Left lobe of liver (tissue), 2 donors: ENCODE measurements around the gene YBX1. TPM values are rescaled to one million over a fixed set of nuclear protein-coding genes. Genes with fewer than 3 reads are reported as not detected.
A peak's percentile ranks its signal among the peaks of the same experiment; 100 is the strongest.
"Not testable (repeated sequence)": the region's sequence is repeated elsewhere in the genome, so short reads cannot be mapped to it uniquely, and the experiment has no call there.

Experiments
- ATAC-seq: fragments of 200-7000 bp; cut with Tn5 transposase; one replicate; pipeline ENCODE4 v1.9.1; 2020; ENCODE audit warnings: mild to moderate bottlenecking, moderate library complexity
- DNase-seq: peaks from one replicate; pipeline ENCODE4 v3.0.0-alpha.2; 2020; ENCODE audit warnings: low spot score
- total RNA-seq: library from RNA; stranded (reverse); gene quantifications from one replicate; pipeline ENCODE4 v1.2.1, GENCODE V29; 2021
- donor health status: DM: no; HTN: no; CAD: no; lungs with moderate emphysema.
- donor health status: DM: no; HTN: yes; CAD: no.

Gene YBX1
- total RNA-seq, 1 donor from 2014 or later, result 183 TPM

- ATAC-seq, result no peak
- DNase-seq, result no peak
Measured at GRCh38 chr1:42686418-42686817, 4.2 kb downstream of the YBX1 start.

- no peak for DNase-seq
- ATAC-seq, result no peak
Measured at GRCh38 chr1:42689912-42690311, 7.7 kb downstream of the YBX1 start.

DNA sequence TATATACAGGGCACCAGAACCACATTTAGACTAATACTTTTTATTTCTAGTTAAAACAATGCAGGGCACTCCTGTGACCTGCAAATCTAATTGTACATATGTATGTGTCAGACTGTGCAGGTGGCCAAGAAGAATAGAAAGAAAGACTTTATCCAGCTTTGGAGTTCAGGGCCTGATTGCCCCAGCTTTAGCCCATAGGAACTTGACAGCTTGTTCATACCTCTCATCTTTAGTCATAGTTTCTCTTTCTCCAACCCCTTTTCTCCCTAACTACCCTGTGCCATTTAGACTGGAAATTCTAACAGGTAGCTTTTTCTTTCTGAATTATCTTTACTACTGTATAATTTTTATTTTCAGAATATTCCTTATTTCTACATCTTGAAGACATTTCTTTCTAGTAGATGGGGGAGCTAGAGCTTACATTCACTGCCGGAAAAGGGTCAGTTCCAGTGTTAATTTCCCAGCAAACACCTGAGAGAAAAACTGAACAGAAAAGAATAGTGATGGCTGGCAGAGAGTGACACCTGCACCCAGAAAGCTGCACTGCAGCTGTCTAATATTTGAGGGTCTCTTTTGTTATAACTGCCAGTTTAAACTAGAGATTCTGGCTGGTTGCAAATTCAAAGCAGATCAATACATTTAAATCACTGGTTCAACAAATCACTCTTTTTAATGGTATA is 8.4 kb downstream of the YBX1 start:
- no peak for ATAC-seq
- DNase-seq, result no peak

- DNase-seq, result no peak
- ATAC-seq, result no peak
Measured at GRCh38 chr1:42691157-42691498, 8.9 kb downstream of the YBX1 start.

GRCh38 chr1:42692461-42692860 is 10.2 kb downstream of the YBX1 start:
- DNase-seq (no peak), ATAC-seq (peak; percentile 81)

GRCh38 chr1:42692911-42693310 is 10.7 kb downstream of the YBX1 start:
- DNase-seq, result no peak
- peak; percentile 51 for ATAC-seq

DNA sequence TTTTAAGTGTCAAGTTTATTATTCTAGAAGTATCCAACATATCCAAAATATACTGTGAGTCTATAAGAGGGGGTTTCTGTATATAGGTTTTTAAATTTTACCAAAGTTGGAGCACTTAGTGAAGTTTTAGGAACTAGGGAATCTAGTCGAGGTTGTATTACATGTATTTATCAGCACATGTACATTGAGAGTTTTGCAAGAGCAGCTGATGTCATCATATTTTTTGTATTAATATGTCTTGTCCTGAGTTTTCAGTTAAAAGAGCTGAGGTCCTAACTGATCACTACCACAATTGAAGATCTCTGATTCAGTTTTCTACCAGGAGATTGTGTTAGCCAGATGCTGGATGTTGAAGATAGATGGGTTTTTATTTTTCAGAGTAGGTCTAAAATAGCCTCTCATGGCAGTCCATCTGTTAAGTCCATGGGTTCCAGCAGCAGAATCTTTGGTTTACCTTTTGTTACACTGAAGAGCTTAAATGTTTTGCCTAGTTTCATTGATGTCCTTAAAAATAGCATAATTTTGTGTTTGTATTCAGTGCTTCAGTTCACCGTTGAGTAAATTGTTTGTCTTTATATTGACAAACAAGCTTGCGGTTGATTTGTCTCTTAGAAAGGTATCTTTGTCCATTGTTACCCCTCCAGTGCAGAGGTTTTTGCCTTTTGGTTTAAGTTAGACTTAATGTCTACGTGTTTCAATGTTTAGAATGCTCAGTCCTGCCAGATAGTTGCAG is 16.0 kb downstream of the YBX1 start:
- ATAC-seq (no peak), DNase-seq (no peak)

DNA sequence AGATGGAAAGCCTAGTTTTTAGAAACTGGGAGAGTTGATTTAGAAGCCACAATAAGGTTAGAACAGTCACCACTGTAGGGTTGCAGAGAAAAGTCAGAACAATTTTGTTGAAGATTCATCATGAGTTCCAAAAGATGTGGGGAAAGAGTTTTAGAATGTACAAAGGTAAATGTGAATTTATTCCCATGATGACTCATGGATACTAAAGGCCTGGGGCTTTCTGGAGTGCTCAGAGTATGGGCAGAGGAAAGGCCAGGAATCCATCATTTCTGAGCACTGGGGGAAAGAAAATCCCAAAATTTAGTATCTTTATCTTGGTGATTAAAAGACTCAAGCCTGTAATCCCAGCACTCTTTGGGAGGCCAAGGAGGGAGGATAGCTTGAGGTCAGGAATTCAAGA is 17.8 kb downstream of the YBX1 start:
- ATAC-seq (no peak), DNase-seq (no peak)

GRCh38 chr1:42703888-42704464 is 21.8 kb downstream of the YBX1 start:
- ATAC-seq (no peak), DNase-seq (no peak)

DNA sequence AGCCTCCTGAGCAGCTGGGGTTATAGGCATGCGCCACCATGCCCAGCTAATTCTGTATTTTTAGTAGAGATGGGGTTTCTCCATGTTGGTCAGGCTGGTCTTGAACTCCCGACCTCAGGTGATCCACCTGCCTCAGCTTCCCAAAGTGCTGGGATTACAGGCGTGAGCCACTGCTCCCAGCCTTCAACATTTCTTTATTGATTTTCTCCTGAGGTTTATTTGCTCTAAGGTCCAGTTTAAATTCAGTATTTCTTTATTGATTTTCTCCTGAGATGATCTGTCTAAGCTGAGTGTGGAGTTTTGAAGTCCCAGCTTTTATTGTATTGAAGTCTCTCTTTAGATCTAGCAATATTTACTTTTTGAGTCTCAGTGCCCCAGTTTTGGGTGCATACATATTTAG is 30.6 kb downstream of the YBX1 start:
- ATAC-seq, result peak; percentile 60
- DNase-seq, result not testable (repeated sequence)

DNA sequence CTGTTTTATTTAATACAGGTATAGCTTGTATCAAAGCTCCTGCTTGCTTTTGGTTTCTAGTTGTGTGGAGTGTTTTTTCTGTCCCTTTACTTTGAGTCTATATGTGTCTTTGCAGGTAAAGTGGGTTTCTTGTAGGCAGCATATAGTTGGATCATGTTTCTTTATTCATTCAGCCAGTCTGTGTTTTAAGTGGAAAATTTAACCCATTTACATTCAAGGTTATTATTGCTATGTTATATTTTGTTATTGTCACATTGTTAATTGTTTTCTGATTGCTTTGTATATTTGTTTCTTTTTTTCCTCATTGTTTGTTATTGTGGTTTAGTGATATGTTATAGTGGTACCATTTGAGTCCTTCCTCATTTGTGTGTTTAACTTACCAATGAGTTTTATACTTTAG is 31.1 kb downstream of the YBX1 start:
- DNase-seq (no peak), ATAC-seq (no peak)

DNA sequence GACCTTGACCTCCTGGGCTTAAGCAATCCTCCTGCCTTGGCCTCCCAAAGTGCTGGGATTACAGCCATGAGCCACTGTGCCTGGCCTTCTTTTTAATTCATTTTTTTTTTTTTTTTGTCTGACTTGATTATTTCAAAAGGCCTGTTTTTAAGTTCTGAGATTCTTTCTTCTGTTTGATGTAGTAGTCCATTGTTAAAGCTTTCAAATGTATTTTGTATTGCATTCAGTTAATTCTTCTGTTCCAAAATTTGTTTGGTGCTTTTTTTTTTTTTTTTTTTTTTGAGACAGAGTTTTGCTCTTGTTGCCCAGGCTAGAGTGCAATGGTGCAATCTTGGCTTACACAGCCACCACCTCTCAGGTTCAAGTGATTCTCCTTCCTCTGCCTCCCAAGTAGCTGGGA is 32.2 kb downstream of the YBX1 start:
- not testable (repeated sequence) for DNase-seq, ATAC-seq

DNA sequence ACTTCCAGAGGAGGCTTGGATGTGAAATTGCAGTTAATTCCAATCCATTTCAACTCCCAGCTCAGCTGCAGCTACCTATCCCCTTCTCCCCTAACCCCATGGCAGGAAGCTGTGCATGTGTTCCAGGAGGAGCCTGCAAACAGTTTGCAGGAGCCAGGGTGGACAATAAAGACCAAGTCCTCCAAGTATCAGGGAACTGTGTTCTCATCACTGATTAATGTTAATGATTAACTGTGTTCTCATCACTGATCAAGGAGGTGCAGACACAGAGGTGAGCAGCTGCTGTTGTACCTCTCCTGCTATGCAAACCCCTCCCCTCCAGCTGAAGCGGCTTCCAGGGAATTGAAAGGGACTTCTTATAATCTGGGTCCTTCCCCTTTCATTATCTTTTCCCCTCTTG is 38.6 kb downstream of the YBX1 start:
- ATAC-seq (peak; percentile 84), DNase-seq (no peak)

- DNase-seq, result no peak
- no peak for ATAC-seq
Measured at GRCh38 chr1:42721926-42722325, 39.7 kb downstream of the YBX1 start.

DNA sequence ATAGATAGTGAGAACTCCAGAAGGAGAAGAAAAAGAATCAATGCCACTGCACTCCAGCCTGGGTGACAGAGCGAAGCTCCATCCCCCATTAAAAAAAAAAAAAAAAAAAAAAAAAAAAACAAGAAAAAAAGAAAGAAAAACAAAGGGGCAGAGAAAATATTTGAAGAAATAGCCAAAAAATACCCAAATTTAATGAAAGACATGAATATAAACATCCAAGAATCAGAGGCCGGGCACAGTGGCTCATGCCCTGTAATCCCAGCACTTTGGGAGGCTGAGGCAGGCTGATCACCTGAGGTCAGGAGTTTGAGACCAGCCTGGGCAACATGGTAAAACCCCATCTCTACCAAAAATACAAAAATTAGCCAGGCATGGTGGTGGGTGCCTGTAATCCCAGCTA is 40.2 kb downstream of the YBX1 start:
- DNase-seq, ATAC-seq: not testable (repeated sequence)

DNA sequence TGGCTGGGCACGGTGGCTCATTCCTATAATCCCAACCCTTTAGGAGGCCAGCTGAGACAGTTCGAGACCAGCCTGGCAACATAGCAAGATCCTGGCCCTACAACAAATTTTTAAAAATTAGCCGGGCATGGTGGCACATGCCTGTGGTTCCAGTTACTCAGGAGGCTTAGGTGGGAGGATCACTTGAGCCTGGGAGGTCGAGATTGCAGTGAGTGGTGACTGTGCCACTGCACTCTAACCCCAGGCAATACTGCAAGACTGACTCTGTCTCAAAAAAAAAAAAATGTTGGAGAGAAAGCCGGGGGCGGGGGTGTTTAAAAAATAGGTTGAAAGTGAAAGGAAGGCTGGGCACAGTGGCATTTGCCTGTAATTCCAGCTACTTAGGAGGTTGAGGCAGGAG is 41.3 kb downstream of the YBX1 start:
- ATAC-seq (no peak), DNase-seq (no peak)

- not testable (repeated sequence) for ATAC-seq
Measured at GRCh38 chr1:42725820-42726219, 43.6 kb downstream of the YBX1 start.

GRCh38 chr1:42730002-42730401 is 47.8 kb downstream of the YBX1 start:
- peak; percentile 19 for DNase-seq
- ATAC-seq, result no peak

More at GRCh38 chr1:42725820-42726219, 43.6 kb downstream of the YBX1 start:
- not testable (repeated sequence) for DNase-seq

DNA sequence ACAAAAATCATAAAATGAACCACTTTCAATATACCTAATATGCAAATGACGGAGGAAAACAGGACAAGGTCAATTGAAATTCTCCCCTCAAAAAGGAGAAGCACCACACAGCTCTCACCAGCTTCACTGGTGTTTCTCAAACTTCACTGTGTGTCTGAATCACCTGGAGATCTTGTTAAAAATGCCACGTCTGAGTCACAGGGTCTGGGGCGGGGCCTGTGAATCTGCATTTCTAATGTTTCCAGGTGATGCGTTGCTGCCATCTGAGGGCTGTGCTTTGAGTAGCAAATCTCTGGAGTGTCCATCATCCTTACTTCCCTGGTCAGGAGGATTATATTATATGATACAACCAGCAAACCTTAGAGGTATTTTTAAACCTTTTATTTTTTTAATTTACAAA is 48.8 kb downstream of the YBX1 start:
- ATAC-seq, result no peak
- DNase-seq, result no peak

DNA sequence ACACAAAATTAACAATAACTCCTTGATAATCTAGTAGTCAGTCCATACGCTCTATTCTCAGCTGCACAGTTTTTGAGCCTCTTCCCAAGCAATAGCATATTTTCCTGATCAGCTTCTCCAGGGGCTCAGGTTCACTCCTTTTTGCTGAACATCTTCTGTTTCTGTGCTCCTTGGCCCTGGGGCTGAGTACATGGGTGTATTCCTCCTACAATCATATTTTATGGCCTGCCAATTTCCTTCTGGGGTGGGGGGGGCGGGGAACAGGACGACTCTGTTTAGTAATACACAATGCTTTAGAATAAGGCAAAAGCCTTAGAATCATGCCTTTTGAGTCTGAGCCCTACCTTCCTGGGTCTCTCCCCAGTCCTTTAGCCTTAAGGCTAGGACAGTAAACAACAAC is 49.4 kb downstream of the YBX1 start:
- DNase-seq (no peak), ATAC-seq (no peak)

- DNase-seq (peak; percentile 15), ATAC-seq (no peak)
Measured at GRCh38 chr1:42732126-42732680, 50.0 kb downstream of the YBX1 start.
